Common myeloid progenitor, CD34-positive (primary cell): ENCODE results near the gene IDE.
"Not testable (repeated sequence)": the region's sequence is repeated elsewhere in the genome, so short reads cannot be mapped to it uniquely, and the experiment has no call there.

Experiments
- CTCF ChIA-PET: fragments of 350-600 bp; sonication (Branson Sonifier 250); formaldehyde crosslinking; loops from one replicate; lab custom pipeline; 2021; ENCODE audit warnings: antibody characterized with exemption; lab: Charles Lee
- POLR2A ChIA-PET: fragments of 350-600 bp; sonication (Branson Sonifier 250); formaldehyde crosslinking; loops from one replicate; lab custom pipeline; 2021; ENCODE audit warnings: antibody characterized with exemption; lab: Charles Lee
- DNase-seq, 3 donors: peaks; one replicate each; pipeline versions ENCODE4 v3.0.0 to v3.0.0-alpha.2; 2013
- H3K27ac ChIP-seq, 2 experiments: 1 replicate in 1 of 2; 2 replicates in 1 of 2; pipeline ENCODE4 v1.7.0; 2013; ENCODE audit warnings: inconsistent platforms in 2 of 2, low read length in 2 of 2, mild to moderate bottlenecking in 2 of 2, low read depth in 1 of 2, moderate library complexity in 1 of 2; ENCODE audit not compliant: severe bottlenecking in 2 of 2, insufficient read depth in 1 of 2, poor library complexity in 1 of 2
- H3K27me3 ChIP-seq, 5 experiments: replicated peaks in 2 of 5; 1 replicate in 3 of 5; 2 replicates in 2 of 5; pipeline versions ENCODE4 v1.6.1 to v1.7.0; 2013; ENCODE audit warnings: low read length in 4 of 5, mild to moderate bottlenecking in 2 of 5, moderate library complexity in 2 of 5, inconsistent platforms in 1 of 5; ENCODE audit not compliant: insufficient read depth in 5 of 5, control insufficient read depth in 4 of 5
- H3K36me3 ChIP-seq, 4 experiments: 1 replicate in 2 of 4; 2 replicates in 2 of 4; pipeline versions ENCODE4 v1.6.1 to v1.7.0; 2013; ENCODE audit warnings: low read length in 3 of 4, control low read depth in 1 of 4, mild to moderate bottlenecking in 1 of 4; ENCODE audit not compliant: control insufficient read depth in 4 of 4, insufficient read depth in 4 of 4
- H3K4me1 ChIP-seq, 4 experiments: 1 replicate in 3 of 4; 2 replicates in 1 of 4; pipeline versions ENCODE4 v1.6.1 to v1.7.1; 2013; ENCODE audit warnings: low read length in 3 of 4, mild to moderate bottlenecking in 3 of 4, control low read depth in 1 of 4, inconsistent platforms in 1 of 4, moderate library complexity in 1 of 4; ENCODE audit not compliant: control insufficient read depth in 4 of 4, insufficient read depth in 4 of 4; ENCODE audit errors: control extremely low read depth in 1 of 4
- H3K4me3 ChIP-seq, 7 experiments: 1 replicate in 4 of 7; 2 replicates in 3 of 7; pipeline versions ENCODE4 v1.5.1 to v1.7.0; 2013; ENCODE audit warnings: mild to moderate bottlenecking in 7 of 7, low read length in 6 of 7, moderate library complexity in 6 of 7, inconsistent platforms in 2 of 7, low read depth in 2 of 7, control low read depth in 1 of 7; ENCODE audit not compliant: insufficient read depth in 4 of 7, control insufficient read depth in 1 of 7; ENCODE audit errors: extremely low read depth in 1 of 7
- H3K9me3 ChIP-seq, 5 experiments: 1 replicate in 4 of 5; 2 replicates in 1 of 5; pipeline versions ENCODE4 v1.6.1 to v1.7.1; 2013; ENCODE audit warnings: low read length in 4 of 5, mild to moderate bottlenecking in 2 of 5, inconsistent platforms in 1 of 5, low read depth in 1 of 5, moderate library complexity in 1 of 5; ENCODE audit not compliant: control insufficient read depth in 4 of 5, insufficient read depth in 2 of 5; ENCODE audit errors: control extremely low read depth in 1 of 5
- WGBS: methylation state at CpG from one replicate; pipeline ENCODE4 v1.1.5; 2013; ENCODE audit not compliant: insufficient coverage; 5-methylcytosine and 5-hydroxymethylcytosine counted together

Gene IDE

GRCh38 chr10:92436065-92436464, 137.8 kb downstream of the IDE start:
- WGBS: 92% methylated on average over 2 of the region's 5 CpGs
- POLR2A ChIA-PET, DNase-seq, H3K27ac ChIP-seq, H3K9me3 ChIP-seq, H3K4me3 ChIP-seq, H3K4me1 ChIP-seq, H3K27me3 ChIP-seq, H3K36me3 ChIP-seq: not testable (repeated sequence)
- CTCF ChIA-PET: interaction anchor here (0.6 to 7.2 kb wide), 4 partner anchors 130 to 353 kb away, joined by 3 to 46 read pairs (median 3); no protein-coding TSS in a partner anchor

GRCh38 chr10:92434385-92434784, 139.5 kb downstream of the IDE start:
- ChIA-PET POLR2A (interaction anchor here (0.6 kb wide), 1 partner anchor 1048 kb away, joined by 3 read pairs; the partner anchor contains the start of gene MYOF), CTCF (interaction anchor here (0.6 to 7.2 kb wide), 11 partner anchors 14 to 583 kb away, joined by 3 to 46 read pairs (median 3); partner anchors contain the start of gene MARCHF5)
- Histone ChIP-seq H3K36me3 (no peaks in the 10 kb centered on the region), H3K9me3 (no peaks in the 10 kb centered on the region), H3K27ac (no peak overlapping the region), H3K4me3 (no peak overlapping the region), H3K4me1 (peaks cover 0 to 4% (median 0%) of the 10 kb centered on the region in 4 experiments), H3K27me3 (no peaks in the 10 kb centered on the region)
- WGBS: 100% methylated on average over 1 of the region's 4 CpGs
- no peak for DNase-seq

DNA sequence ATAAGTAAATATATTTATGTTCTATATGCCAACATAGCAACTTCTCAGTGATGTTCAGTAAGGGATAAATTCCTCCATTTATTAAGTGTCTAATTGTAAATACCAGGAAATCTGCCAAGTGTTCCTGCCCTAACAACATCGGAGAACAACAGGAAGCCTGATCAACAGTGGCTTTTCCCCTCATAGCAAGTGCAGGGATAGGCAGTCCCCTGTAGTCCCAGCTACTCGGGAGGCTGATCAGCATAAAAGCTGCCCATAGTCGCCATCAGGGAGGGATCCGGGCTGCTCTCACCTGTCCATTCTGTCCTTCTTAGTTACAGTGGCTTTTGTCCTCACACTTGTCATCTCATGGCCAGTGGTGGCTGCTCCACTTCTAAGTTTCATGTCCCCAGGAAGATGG, 141.3 kb downstream of the IDE start:
- WGBS: 38% methylated on average over 3 of the region's 4 CpGs
- Histone ChIP-seq H3K27me3 (no peaks in the 10 kb centered on the region), H3K9me3 (no peaks in the 10 kb centered on the region), H3K4me1 (peaks cover 0 to 4% (median 0%) of the 10 kb centered on the region in 4 experiments), H3K4me3 (no peak overlapping the region), H3K27ac (no peak overlapping the region), H3K36me3 (no peaks in the 10 kb centered on the region)
- POLR2A ChIA-PET: no interaction called here
- CTCF ChIA-PET: interaction anchor here (0.6 to 7.2 kb wide), 6 partner anchors 12 to 368 kb away, joined by 3 to 46 read pairs (median 3); no protein-coding TSS in a partner anchor
- DNase-seq: no peak

GRCh38 chr10:92430103-92430502, 143.8 kb downstream of the IDE start:
- POLR2A ChIA-PET: no interaction called here

DNA sequence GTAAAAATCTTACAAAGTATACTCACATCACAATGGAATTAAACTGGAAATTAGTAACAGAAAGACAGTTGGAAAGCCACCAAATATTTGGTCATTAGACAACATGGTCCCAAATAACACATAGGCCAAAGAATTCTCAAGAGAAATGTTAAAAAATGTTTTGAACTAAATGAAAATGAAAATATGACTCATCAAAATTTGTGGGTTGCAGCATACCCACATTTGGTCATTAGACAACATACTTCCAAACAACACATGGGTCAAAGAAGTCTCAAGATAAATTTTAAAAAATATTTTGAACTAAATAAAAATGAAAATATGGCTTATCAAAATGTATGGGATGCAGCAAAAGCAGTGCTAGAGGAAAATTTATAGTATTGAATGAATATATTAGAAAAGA, 152.3 kb downstream of the IDE start:
- Histone ChIP-seq H3K27me3 (peaks cover 0 to 4% (median 0%) of the 10 kb centered on the region in 5 experiments), H3K9me3 (peaks cover 0 to 17% (median 0%) of the 10 kb centered on the region in 5 experiments), H3K4me1 (peaks cover 0 to 7% (median 2%) of the 10 kb centered on the region in 4 experiments), H3K36me3 (no peaks in the 10 kb centered on the region), H3K27ac (no peak overlapping the region), H3K4me3 (no peak overlapping the region)
- CTCF ChIA-PET: no interaction called here
- POLR2A ChIA-PET: no interaction called here
- DNase-seq: peak in 1 of 3 donors; percentile 8

More at GRCh38 chr10:92430103-92430502, 143.8 kb downstream of the IDE start:
- Histone ChIP-seq H3K4me1 (peaks cover 0 to 4% (median 0%) of the 10 kb centered on the region in 4 experiments), H3K4me3 (no peak overlapping the region), H3K9me3 (no peaks in the 10 kb centered on the region), H3K36me3 (no peaks in the 10 kb centered on the region), H3K27ac (no peak overlapping the region), H3K27me3 (no peaks in the 10 kb centered on the region)
- DNase-seq: peak in 1 of 3 donors; percentile 6
- CTCF ChIA-PET: no interaction called here
- WGBS: 89% methylated on average over 5 of the region's 6 CpGs

DNA sequence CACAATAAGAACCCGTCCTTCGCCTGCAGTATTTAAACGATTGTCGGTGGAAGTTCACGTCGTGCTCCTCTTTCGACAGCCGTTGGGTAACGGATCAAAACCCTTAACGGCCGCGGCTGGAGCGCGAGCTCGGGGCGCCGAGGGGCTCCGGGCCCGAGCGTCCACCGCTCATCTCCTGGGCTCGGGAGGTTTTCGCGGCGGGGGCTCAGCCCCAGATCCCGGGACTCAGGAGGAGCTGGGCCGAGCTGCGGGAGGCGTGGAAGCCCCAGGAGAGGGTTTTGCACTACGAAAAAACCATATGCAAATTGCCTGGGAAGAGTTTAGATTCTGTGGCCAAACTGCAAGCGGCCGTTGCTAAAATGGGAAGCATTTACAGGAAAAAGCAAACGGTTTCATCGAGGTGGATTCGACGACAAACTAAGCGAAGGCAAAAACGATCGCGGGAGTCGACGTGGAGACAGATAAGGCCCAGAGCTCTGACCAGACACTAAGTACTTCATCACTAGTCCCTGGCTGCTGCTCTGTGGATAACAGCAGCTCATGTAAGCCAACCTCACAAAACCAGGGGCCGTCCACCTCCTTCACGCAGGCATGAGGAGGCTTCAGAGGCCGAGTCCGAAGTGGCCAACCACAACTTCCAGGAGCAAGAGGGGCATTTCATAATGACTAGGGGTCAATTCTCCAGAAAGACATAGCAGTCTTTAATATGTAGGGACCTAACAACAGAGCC, 153.2 kb downstream of the IDE start:
- DNase-seq: peak in 2 of 3 donors; percentile 15 to 30
- WGBS: 7% methylated on average over 41 of the region's 46 CpGs
- H3K9me3 ChIP-seq: peaks cover 0 to 23% (median 3%) of the 10 kb centered on the region in 5 experiments
- ChIA-PET CTCF (interaction anchor here (1.0 to 1.4 kb wide), 3 partner anchors 8 to 13 kb away, joined by 3 to 4 read pairs (median 4); no protein-coding TSS in a partner anchor), POLR2A (interaction anchor here (0.6 kb wide), 1 partner anchor 300 kb away, joined by 3 read pairs; no protein-coding TSS in a partner anchor)
- no peak overlapping the region for H3K27ac ChIP-seq
- peaks cover 0 to 4% (median 0%) of the 10 kb centered on the region in 5 experiments for H3K27me3 ChIP-seq
- peak overlapping the region; percentile 9 to 74 (median 34) for H3K4me3 ChIP-seq
- H3K4me1 ChIP-seq: peaks cover 0 to 7% (median 2%) of the 10 kb centered on the region in 4 experiments
- H3K36me3 ChIP-seq: no peaks in the 10 kb centered on the region
